ENCODE results near the gene FAM13B.
A peak's percentile ranks its signal among the peaks of the same experiment; 100 is the strongest.

- TF ChIP-seq POLR2A (IDR thresholded peaks at IDR 0.05; ENCODE audit: extremely low read depth, insufficient read length) = no peak
- no peak for TF ChIP-seq MYC (IDR thresholded peaks at IDR 0.05; ENCODE audit: low read depth, low read length)
- TF ChIP-seq CTCF (IDR thresholded peaks at IDR 0.05; ENCODE audit: low read depth, low read length) = peak; percentile 79
- TF ChIP-seq MAX (IDR thresholded peaks at IDR 0.05; ENCODE audit: low read depth, low read length) = 0 out of 2 replicates have a peak, but pooled peaks have one; percentile 21
These were observed 3.0 kb upstream of the FAM13B start for GRCh38 chr5:138035605-138036537.

Data from NB4 (cell line).